RCC 7860 (cell line): ENCODE data around the gene HS6ST3.

Experiments used
- DNase-seq: peaks from one replicate; pipeline ENCODE4 v3.0.0-alpha.2; 2015; ENCODE audit warnings: low spot score
- FAIRE-seq: peaks from 2 replicates; lab custom pipeline; 2012; peaks lifted over from hg19 to GRCh38; lab: Jason Lieb, UNC

HS6ST3 gene

GRCh38 chr13:96294930-96295881 is 205.3 kb downstream of the HS6ST3 start:
- no peak for DNase-seq
- no peak for FAIRE-seq

DNA sequence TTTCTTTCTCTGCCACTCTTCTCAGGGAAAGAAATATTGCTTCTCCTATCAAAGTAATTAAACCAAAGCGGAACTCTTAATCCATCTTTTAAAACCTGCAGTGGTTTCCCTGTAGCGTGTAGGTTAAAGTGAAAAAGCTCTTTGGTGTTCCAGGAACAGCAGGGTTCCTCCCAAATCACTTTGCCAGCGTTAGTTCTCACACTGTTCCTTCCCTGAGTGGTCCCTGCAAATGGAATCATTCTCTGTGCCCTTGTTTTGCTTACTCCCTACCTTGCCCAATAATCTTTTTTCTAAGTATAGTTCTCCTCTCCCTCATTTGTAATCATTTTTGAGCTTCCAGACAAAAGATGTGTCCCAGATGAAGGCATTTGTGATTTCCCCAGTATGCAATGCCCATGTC is 207.5 kb downstream of the HS6ST3 start:
- DNase-seq, result no peak
- FAIRE-seq, result no peak

GRCh38 chr13:96299235-96299634 is 209.3 kb downstream of the HS6ST3 start:
- no peak for FAIRE-seq
- DNase-seq, result no peak

DNA sequence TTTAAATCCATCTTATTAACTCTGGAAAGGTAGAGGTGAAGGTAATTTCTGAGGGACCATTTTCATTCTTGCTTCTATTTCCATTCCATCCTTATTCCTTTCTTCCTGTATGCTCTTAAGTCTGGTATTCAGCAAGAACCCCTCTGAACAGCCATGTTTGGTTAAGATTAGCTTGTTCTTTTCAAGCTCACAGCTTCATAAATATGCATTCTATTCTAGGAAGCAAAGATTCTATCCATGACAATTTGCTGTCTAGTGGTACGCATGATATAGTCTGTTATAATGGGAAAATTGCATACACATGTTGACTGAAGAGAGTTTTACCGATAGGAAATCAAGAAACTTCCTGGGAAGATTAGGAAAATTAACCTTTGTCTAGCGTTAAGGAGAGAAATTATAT is 218.7 kb downstream of the HS6ST3 start:
- DNase-seq, result no peak
- FAIRE-seq, result no peak

DNA sequence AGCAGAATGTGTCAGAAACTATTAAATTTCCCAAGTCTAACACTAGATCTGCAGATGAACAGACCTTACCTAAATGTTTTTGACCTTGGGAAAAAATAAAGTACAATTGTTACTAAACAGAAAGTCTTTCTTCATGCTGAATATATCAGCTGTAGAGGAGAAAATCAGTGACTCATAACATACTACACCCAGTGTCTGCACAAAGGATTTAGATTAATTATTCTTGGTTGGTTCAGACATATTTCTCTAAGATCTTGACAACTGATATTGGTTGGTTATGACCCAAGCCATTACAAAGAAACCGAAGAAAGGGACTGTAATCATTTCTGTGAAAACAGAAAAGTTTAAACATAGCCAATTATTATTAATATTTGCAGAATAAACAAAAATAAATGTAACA is 225.1 kb downstream of the HS6ST3 start:
- DNase-seq (no peak), FAIRE-seq (no peak)

DNA sequence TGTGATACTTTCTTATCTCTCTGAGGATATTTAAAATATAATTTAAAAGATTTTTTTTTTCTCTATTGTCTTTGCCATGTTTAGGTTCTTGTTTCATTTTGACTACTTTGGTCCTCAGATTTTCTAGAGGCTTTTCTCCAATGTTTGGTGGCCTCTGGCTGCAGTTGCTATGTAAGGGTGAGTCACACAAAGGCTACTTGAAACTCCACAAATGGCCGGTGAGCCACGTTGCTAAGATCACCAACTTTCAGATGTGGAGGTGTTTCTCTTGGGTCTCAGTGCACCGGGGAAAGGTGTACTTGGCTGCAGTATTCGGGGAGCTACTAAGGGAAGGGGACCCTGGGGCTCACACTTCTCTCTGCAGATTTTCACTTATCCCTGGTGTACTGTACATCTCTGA is 248.1 kb downstream of the HS6ST3 start:
- DNase-seq, result no peak
- no peak for FAIRE-seq

DNA sequence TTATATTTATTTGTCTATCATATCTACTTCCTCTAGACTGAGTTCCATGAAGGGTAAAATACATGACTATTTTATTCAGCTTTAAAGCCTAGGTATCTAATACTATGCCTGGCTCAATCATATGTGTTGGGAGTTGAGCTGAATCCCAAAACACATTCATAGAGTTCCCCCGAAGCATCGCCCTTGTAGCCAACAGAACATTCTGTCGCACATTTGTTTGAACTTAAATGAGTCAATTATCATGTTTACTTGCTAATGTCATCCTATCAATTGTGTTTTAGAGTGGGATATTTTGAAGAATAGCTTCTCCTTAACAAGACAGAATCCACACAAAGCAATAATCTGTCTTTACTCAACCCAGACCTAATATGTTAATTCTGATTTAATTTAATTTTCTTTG is 252.4 kb downstream of the HS6ST3 start:
- FAIRE-seq (no peak), DNase-seq (no peak)

- no peak for FAIRE-seq
- DNase-seq, result no peak
Measured at GRCh38 chr13:96342852-96343465, 253.1 kb downstream of the HS6ST3 start.

DNA sequence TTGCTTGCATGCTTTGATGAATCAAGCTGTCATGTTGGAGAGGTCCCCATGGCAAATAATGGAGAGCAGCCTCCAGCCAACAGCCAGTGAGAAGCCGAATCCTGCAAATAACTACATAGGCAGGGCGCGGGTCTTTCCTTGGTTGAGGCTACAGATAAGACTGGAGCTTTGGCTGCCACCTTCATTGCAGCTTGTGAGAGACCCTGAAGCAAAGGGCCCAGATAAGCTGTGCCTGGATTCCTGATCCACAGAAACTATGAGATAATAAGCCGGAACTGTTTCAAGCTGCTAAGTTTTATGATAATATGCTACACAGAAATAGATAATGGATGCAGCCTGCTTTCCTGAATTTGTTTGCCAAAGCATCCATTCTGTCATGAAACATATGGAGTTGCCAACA is 257.0 kb downstream of the HS6ST3 start:
- FAIRE-seq, result no peak
- DNase-seq, result no peak

- DNase-seq (no peak), FAIRE-seq (no peak)
Measured at GRCh38 chr13:96373597-96373996, 283.7 kb downstream of the HS6ST3 start.

DNA sequence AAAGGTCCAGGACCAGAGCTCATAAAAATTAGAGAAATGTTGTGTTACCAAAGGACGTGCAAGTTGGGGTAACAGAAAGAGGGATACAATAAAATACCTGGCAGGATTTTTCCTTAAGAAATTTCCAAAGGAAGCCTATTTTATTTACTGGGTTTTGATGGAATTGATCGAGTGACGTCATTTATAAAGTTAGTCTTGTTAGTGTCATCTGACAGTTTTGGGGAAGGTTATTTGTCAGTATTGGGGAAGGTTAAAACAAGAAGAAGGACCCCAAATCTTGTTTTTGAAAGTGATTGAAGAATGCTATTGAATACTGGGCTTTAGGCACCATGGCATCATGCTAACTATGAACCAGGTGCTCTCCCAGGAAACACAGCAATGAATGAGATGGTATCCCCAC is 287.9 kb downstream of the HS6ST3 start:
- DNase-seq (no peak), FAIRE-seq (no peak)

GRCh38 chr13:96379967-96380366 is 290.1 kb downstream of the HS6ST3 start:
- DNase-seq (no peak), FAIRE-seq (no peak)

GRCh38 chr13:96381681-96382080 is 291.8 kb downstream of the HS6ST3 start:
- no peak for FAIRE-seq
- DNase-seq, result no peak

DNA sequence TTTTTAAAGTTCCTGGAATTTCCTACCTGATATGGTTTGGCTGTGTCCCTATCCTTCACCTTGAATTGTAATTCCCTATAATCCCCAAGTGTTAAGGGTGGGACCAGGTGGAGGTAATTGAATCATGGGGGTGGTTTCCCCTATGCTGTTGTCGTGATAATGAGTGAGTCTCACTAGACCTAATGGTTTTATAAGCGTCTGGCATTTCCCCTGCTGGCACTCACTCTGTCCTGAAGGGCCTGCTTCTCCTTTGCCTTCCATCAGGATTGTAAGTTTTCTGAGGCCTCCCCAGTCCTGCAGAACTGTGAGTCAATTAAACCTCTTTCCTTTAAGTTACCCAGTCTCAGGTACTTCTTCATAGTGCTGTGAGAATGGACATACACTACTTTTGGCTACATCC is 298.7 kb downstream of the HS6ST3 start:
- no peak for FAIRE-seq
- DNase-seq, result no peak

GRCh38 chr13:96391606-96392005 is 301.7 kb downstream of the HS6ST3 start:
- no peak for FAIRE-seq
- no peak for DNase-seq

DNA sequence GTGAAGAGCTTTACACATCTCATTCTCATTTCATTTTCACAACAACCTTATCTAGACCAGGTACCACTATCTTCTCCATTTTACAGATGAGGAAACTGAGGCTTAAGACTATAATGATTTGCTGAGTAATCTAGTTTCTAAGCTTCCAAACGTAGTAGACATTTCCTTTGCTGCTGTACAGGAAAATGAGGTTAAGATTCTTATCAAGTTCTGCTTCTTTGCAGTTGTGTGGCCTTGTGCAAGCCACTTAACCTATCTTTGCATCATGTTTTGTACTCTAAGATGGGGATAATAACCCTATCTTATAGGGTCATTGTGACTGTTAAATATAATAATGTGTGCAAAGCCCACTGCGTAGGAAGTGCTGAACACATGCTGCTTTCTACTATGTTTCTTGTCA is 307.9 kb downstream of the HS6ST3 start:
- DNase-seq (no peak), FAIRE-seq (no peak)

- DNase-seq (no peak), FAIRE-seq (no peak)
Measured at GRCh38 chr13:96398486-96398885, 308.6 kb downstream of the HS6ST3 start.

GRCh38 chr13:96403241-96403640 is 313.3 kb downstream of the HS6ST3 start:
- FAIRE-seq (no peak), DNase-seq (no peak)

GRCh38 chr13:96403651-96404050 is 313.7 kb downstream of the HS6ST3 start:
- DNase-seq (no peak), FAIRE-seq (no peak)

- FAIRE-seq (no peak), DNase-seq (no peak)
Measured at GRCh38 chr13:96415831-96416385, 326.0 kb downstream of the HS6ST3 start.

- no peak for DNase-seq
- FAIRE-seq, result no peak
Measured at GRCh38 chr13:96417939-96418685, 328.2 kb downstream of the HS6ST3 start.
